Anterior cingulate cortex (tissue), 58 donors: ENCODE results near the gene CCDC106.
A peak's percentile ranks its signal among the peaks of the same experiment; 100 is the strongest.

Experiments used
- DNase-seq, 58 donors: peaks; one replicate each; lab custom pipeline; 2025; lab: John Stamatoyannopoulos, UW

CCDC106 gene

DNA sequence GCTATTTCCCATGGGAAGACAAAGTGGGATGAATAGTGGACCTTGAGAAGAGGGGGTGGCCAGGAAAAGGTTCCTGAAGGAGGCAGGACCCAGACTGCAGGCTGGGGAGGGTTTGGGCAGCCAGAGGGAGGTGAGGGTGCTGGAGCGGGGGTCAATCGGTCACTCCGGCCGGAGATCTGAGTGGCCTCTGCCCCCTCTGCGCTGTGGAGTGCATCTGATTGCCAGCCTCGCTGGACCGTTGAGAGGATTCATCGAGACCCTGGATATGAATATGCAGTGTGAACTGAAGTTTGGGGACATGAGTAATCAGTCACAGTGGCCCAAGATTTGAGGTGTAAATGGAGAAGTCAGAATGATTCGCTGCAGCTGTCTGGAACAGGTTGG lies 12.7 kb upstream of the CCDC106 start:
- no peak for DNase-seq

DNA sequence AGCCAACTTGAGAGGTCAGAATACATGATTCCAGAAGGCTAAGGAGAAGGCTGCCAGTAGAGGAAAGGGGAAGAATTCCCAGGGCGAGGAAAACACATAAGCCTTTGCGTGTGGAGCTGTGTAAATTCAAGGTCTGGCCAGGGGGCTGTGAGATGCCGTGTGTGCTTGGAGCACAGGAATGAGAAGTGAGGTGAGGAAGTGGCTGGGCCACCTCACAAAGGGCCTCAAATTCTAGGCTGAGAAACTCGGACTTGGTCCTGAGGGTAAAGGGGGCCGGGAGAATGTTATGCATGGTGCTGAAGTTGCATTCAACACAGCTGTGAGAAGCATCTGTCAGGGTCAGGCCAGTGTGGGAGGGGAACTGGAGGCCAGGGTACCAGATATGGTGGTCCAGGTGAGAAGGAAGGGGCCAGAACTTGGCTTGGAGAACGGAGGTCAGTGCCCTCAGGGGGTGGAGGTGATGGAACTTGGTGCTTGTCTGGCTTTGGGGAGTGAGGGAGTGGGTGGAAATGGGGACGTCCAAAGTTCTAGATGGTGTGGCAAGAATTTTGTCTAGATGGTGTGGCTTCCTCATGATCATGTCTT lies 12.1 kb upstream of the CCDC106 start:
- no peak for DNase-seq

DNA sequence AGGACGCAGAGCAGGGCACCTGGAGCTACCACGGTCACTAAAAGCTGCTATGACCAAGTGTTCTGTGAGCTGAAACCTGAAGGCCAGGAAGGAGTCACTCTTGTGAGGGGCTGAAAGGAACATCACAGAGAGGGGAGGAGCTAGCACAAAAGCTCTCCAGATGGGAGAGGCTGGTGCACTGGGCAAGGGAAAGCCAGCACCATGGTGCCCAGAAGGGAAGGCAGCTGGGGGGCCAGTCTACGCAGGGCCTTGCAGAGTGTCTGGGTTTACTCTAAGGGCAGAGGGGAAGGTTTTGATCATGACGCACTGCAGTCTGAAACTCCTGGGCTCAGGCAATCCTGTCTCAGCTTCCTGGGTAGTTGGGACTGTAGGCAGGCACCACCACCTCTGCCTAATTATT lies 11.3 kb upstream of the CCDC106 start:
- no peak for DNase-seq

DNA sequence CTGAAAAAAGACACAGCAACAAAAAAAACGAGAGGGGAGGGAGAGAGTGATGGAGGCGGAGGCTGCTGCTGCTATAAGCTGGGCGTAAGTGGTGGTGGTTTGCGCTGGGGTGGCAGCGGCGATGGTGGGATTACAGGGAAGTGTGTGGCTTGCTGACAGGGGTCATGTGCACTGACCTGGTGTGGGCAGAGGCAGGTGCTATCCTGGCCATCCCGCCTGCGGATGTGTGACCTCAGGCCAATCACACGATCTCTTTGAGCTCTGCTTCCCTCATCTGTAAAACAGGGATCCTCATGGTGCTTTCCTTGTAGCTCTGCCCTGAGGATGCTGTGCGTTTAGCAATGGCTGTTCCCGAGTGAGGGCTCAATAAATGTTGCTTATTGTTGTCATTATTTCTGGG lies 10.5 kb upstream of the CCDC106 start:
- no peak for DNase-seq

DNA sequence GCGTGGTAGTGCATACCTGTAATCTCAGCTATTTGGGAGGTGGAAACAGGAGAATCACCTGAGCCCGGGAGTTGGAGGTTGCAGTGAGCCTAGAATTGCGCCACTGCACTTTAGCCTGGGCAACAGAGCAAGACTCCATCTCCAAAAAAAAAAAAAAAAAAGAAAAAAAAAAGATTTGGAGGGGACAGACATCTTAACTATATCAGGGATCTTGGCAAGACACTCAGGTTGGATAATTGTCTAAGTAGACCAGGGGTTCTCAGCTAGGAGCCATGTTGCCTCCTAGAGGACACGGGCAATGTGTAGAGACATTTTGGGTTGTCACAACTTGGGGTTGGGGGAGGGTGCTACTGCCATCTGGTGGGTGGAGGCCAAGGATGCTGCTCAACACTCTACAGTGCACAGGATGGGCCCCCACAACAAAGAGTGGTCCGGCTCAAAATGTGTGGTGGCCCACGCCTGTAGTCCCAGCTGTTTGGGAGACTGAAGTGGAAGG lies 9.1 kb upstream of the CCDC106 start:
- peak in 3 of 58 donors; percentile 4 to 31 (median 9) for DNase-seq

DNA sequence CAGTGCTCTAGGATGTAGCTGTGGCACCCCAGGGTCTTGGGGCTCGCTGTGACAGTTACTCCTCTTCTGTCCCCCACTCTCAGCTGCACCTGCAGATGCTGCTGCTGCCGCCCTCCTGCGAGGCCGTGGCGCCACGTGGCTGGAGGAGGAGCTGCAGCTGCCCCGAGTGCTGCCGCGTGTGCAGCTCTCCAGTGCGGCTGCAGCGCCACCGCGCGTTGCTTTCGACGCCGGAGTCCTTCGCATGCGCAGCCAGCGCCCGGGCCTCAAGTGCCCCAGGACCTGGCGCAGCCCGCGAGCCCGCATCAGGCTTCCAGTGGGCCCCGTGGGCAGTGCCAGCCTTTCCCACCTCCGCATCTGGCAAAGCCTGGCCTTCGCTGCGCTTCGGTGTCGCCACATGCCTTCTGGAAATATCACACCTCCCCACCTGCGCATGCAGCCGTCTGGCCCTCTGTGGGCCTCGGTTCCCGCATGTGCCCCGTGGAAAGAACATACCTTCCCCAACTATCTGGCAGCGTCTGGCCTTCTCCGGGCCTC lies 7.9 kb upstream of the CCDC106 start:
- peak in 45 of 58 donors; percentile 24 to 67 (median 52) for DNase-seq

DNA sequence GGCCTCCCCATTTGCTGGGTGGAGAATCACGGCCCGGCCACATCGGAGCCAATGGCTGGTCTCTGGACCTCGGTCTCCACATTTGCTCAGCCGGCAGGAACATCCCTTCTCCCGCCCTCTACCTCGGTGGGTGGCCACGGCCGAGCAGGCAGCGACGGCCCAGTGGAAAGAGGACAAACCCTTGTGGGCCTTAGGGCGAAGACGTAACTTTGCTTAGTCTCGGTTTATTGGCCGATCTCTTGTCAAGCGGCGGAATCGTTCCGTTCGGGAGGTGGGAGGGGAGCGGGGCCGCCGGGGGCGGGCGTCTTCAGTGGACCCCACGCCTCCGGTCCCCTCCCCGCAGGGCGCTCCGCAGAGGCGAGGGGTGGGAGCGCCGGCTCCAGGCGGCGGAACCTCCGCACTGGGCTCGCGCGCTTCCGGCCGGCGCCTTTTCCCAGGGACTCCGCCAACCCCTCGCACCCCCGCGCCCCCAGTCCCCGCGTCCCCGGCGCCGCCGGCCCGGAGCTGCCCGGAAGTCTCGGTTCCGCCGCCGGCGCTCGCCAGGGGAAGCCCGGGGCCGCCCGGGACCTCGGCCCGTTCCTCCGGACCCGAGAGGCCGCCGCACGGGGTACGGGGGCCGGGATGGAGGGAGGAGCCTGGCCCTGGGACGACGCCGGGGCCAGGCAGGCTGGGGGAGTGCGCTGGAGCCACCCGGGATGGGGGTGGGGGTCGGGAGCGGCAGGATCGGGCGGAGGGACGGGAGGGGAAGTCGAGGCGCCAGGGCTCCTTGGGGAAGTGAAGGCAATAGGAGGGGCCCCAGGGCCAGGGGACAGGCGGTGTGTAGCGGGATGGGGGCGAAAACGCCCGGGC lies 7.2 kb upstream of the CCDC106 start, which contains the start of gene ZNF580:
Gene ZNF580 (plus strand): TSS at position 426 of the 849 bp plus-strand sequence. CDS start 1,507 bp downstream, outside the sequence.
- peak in 50 of 58 donors; percentile 27 to 86 (median 67) for DNase-seq

DNA sequence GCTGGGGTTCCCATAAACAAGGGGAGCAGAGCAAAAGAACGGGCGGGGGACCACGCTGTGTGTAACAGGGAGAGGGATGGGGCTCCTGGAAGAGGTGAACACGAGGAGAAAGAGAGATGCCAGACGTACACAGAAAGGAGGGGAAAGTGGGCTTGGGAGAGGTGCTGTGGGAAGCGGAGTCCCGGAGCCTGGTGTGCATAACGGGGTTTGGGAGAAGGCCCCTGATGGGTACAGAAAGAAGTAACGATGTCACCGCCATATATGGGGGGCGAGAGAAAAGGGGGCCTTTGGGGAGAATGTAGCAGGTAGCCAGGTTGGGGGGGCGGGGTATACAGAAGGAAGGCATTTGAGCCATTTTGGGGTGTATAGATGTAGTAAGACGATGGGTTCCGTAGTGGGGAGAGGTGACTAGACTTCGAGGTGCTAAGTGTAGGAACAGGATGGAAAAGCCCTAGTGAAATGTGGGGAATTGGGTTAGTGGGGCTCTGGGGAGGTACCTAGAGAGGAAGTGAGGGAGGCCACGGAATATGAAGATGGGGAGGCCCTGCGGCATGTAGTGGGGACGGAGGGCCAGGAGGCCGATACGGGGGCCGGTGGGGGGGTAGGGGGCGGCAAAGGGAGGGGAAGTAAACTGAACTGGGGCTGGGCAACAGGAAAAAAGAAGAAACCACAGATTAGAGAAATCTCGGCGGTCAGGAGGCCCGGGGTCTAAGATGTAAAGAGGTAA lies 6.4 kb upstream of the CCDC106 start:
- DNase-seq, result peak in 3 of 58 donors; percentile 32 to 59 (median 44)

DNA sequence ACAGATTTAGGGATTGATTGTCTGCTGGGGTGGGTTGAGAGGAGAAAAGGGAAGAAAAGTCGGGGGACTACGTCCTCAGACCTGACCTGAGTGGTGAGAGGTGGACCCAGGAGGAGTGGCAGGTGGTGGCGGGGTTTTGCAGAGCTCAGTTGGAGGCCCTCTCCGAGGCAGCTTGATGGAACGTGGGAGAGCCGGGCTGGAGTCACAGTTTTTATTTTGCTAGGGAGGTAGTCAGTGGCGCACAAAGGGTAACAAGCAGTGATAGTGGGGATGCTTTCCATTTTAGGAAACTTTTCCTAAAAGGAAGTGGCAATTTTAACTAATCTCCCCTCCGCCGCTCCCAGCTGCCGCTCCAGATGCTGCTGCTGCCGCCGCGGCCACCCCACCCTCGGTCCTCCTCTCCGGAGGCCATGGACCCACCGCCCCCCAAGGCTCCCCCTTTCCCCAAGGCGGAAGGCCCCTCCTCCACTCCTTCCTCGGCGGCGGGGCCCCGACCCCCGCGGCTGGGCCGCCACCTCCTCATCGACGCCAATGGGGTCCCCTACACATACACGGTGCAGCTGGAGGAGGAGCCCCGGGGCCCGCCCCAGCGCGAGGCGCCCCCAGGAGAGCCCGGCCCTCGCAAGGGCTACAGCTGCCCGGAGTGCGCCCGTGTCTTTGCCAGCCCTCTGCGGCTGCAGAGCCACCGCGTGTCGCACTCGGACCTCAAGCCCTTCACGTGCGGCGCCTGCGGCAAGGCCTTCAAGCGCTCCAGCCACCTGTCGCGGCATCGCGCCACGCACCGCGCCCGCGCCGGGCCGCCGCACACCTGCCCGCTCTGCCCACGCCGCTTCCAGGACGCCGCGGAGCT lies 5.6 kb upstream of the CCDC106 start:
- DNase-seq, result peak in 5 of 58 donors; percentile 7 to 37 (median 13)

DNA sequence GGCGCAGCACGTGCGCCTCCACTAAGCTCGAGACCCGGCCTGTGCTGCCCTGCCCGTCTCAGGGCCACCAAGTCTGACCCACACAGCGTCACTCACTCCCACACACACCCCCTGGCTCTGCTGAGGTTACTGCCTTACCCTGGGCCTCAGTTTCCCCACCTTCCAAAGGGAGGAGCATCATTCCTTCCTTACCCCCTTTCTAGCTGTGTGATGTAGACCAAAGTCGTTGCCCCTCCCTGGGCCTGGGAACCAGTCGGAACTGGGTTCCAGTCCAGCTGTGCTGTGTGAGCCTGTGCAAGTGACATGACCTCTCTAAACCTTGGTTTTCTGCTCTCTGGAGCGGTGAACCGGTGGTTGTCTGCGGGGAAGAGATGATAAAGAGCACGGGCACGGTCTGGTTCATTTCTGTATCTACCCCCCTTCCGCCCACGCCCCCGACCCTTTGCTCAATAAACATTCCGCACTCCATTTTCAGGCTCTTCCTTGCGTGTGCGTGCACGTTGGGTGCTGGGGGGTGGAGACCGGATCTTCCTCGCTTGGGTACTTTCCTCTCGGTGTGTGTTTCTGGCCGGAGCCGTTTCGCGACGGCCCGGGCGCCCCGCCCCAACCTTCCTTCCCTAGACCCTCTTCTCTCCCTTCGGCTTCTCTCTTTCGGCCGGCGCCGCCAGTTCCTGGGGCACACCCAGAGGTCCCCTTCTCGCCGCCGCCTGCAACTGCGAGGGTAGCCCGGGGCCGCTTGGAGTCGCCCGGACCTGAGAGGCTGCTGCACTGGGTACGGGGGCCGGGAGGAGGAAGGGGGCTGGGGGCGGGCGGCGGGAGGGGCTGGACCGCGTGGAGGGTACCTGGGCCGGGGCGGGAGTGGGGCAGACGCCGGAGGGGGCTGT lies 4.8 kb upstream of the CCDC106 start, which contains the start of gene ZNF581:
Gene ZNF581 (plus strand): TSS at position 647 of the 884 bp plus-strand sequence. CDS start 923 bp downstream, outside the sequence.
- DNase-seq, result peak in 55 of 58 donors; percentile 16 to 79 (median 58)

DNA sequence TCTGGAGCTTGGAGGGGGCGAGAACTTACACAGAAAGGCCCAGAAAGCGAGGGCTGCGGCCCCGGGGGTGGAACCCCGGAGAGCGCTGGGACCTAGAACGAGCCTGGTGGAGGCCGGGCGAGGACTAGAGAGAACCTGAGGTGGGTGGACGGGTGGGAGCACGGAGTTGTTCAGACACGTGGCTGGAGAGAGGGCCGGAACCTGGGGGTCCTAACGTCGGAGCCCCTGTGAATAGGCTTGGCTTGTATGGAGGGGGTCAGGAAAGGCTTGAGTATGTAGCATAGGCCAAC lies 4.2 kb upstream of the CCDC106 start:
- DNase-seq, result peak in 1 of 58 donors; percentile 55

DNA sequence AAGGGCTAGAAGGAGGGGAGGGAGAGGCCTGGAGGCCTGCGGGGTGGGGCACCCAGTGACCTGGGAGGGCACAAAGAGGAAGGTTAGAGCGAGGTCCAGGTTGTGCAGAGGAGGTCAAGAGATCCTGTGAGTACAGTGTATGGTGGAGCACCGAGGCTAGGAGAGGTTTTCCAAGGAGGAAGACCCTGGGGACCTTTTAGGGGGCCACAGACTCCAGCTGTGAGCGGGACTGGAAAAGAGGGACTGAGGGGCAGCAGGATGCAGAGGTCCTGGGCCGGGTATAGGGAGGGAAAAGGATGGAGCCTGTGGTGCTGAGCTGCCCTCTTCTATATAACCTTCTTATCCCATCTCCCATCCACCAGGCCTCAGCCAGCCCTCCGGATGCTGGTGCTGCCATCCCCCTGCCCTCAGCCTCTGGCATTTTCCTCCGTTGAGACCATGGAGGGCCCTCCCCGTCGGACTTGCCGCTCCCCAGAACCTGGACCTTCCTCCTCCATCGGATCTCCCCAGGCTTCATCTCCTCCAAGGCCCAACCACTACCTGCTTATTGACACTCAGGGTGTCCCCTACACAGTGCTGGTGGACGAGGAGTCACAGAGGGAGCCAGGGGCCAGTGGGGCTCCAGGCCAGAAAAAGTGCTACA lies 3.7 kb upstream of the CCDC106 start:
- no peak for DNase-seq

DNA sequence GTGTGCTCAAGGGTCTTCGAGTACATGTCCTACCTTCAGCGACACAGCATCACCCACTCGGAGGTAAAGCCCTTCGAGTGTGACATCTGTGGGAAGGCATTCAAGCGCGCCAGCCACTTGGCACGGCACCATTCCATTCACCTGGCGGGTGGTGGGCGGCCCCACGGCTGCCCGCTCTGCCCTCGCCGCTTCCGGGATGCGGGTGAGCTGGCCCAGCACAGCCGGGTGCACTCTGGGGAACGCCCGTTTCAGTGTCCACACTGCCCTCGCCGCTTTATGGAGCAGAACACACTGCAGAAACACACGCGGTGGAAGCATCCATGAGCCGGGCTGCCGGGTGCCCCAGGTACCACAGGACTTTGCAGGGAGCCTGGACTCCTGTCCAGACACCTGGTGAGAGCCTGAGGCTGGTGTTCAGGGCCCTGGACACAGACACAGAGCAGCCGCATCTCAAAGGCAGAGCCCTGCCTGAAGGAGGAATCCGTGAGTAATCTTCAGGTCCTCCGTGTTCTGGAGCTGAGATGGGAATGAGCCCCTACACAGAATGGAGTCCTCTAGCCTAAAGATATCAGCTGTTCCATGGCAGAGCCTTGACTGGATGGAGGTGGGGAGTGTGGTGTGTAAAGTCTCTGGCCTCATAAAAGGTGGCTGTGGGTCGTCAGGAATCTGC lies 3.0 kb upstream of the CCDC106 start:
- DNase-seq, result no peak

DNA sequence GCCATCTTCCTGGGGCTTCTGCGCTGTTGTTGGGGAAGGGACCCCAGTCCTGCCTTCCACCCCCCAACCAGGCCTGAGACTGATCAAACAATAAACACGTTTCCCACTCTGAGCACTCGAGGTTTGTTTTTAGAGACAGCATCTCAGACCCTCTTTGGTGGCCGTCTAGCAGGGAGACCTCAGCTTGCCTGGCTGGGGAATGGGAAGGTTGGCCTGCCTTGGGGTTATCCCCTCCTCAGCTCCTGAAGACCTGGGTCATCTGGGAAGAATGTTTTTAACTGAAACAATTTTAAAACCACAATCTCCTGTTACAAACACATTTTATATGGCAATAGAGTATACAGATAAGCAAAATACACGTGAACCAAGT lies 2.5 kb upstream of the CCDC106 start:
- no peak for DNase-seq

DNA sequence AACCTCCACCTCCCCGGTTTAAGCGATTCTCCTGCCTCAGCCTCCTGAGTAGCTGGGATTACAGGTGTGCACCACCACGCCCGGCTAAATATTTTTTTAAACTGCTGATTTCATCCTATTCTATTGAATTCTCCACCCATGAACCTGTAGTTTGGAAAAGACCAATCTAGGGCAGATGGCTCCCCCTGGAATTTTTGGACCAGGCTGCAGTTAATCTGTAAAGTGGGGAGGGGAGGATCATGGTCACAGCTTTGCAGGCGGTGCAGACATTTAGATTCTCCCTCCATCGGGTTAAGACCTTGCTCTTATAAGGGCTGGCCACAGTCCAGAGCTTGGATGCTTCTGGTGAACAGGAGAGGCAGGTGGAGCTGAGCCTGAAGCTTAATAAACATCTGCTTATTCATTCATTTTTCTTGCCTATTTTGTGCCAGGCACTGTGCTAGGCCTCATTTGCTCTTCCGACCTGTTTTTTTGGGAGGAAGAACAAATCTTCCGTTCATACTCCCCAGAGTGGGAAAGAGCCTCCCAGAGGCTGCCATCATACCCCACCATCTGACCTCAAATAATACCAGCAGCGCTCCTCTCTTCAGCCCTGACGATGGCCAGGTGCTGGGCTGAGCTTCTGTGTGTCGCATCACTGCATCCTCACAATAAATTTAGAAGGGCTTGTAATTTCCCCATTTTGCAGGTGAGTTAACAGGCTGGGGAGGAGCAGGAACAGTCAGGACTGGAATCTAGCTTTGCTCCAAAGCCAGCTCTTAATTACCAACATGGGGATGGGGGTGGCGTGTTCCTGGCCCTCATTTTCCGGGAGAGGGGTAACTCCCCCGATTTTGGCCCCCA lies 902 bp upstream of the CCDC106 start:
- peak in 1 of 58 donors; percentile 15 for DNase-seq

DNA sequence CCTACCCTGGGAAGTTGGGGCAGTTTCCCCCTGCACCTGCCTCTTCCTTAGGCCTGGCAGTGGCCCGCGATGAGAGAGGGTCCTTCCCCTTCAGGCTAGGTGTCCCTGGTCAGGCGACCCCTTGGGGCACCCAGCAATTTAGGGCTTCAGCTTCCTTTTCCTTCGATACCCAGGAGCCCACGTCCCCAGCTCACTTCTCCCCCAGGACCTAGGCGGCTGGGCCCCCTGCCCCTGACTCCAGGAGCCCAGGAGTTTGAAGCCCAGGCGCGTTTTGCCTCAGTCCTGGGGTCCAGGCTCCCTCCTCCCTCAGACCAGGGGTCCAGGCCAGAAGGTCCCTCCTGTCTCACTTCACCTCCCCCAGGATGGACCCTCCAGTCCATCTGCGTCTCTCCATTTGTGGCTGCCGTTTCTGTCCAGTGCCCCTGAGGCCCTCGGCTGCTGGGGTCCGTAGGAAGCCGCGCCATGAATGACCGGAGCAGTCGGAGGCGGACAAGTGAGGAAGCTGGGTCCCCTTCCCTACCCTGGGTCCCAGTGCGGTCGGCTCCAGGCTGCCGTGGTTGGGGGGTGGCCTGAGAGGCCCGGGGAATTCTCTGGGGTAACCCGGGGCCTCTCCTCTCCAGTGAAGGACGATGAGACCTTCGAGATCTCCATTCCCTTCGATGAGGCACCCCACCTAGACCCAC lies 714 bp downstream of the CCDC106 start:
- peak in 1 of 58 donors; percentile 41 for DNase-seq
